HepG2 (cell line): ENCODE data around the gene STAP2. TPM values are rescaled to one million over a fixed set of nuclear protein-coding genes. Genes with fewer than 3 reads are reported as not detected.

Experiments used
- CREM ChIP-seq, 2 experiments: sonication (generic) in 1 of 2; formaldehyde crosslinking in 1 of 2; IDR thresholded peaks; 2 replicates each; pipeline versions ENCODE4 v1.4.0 to v1.6.1; 2016 to 2020; ENCODE audit warnings: antibody characterized with exemption in 1 of 2, mild to moderate bottlenecking in 1 of 2, missing genetic modification reagents in 1 of 2
- DR1 ChIP-seq: sonication (generic); formaldehyde crosslinking; IDR thresholded peaks from 2 replicates; pipeline ENCODE4 v1.8.0; 2021; ENCODE audit warnings: mild to moderate bottlenecking, missing genetic modification reagents, inconsistent platforms
- HMG20B ChIP-seq: conservative IDR thresholded peaks from 2 replicates; pipeline ENCODE4 v1.6.1; 2016; ENCODE audit warnings: missing genetic modification reagents, missing compliant biosample characterization
- KAT8 ChIP-seq: IDR thresholded peaks from 2 replicates; pipeline ENCODE4 v1.6.1; 2016; ENCODE audit warnings: missing genetic modification reagents, missing compliant biosample characterization
- NFYC ChIP-seq: IDR thresholded peaks from 2 replicates; pipeline ENCODE4 v1.6.1; 2016; ENCODE audit warnings: missing genetic modification reagents, missing compliant biosample characterization
- NPAS2 ChIP-seq: sonication (generic); formaldehyde crosslinking; IDR thresholded peaks from 2 replicates; pipeline ENCODE4 v1.8.0; 2022; ENCODE audit warnings: mild to moderate bottlenecking, missing genetic modification reagents, borderline replicate concordance
- NR2F6 ChIP-seq, 2 experiments: IDR thresholded peaks; 2 replicates each; pipeline ENCODE4 v1.6.1; 2016; ENCODE audit warnings: antibody characterized with exemption in 1 of 2, mild to moderate bottlenecking in 1 of 2
- NRL ChIP-seq: sonication (generic); formaldehyde crosslinking; IDR thresholded peaks from 2 replicates; pipeline ENCODE4 v1.5.0; 2020; ENCODE audit warnings: missing genetic modification reagents, mild to moderate bottlenecking, moderate library complexity, borderline replicate concordance
- PHF21A ChIP-seq: sonication (generic); formaldehyde crosslinking; IDR thresholded peaks from 2 replicates; pipeline ENCODE4 v1.5.0; 2020; ENCODE audit warnings: mild to moderate bottlenecking, missing genetic modification reagents
- PHF5A ChIP-seq: IDR thresholded peaks from one replicate; pipeline ENCODE4 v1.6.1; 2018; ENCODE audit warnings: low read depth, missing genetic modification reagents; ENCODE audit not compliant: unreplicated experiment
- TARDBP ChIP-seq: sonication (generic); formaldehyde crosslinking; IDR thresholded peaks from 2 replicates; pipeline ENCODE4 v1.8.0; 2022; ENCODE audit warnings: mild to moderate bottlenecking, missing genetic modification reagents
- TBL1XR1 ChIP-seq: fragments of 150-350 bp; IDR thresholded peaks from 2 replicates; pipeline ENCODE4 v1.6.1; 2014; ENCODE audit warnings: borderline replicate concordance, low read length; ENCODE audit not compliant: partially characterized antibody
- TSC22D2 ChIP-seq: sonication (generic); formaldehyde crosslinking; IDR thresholded peaks from 2 replicates; pipeline ENCODE4 v1.5.1; 2020; ENCODE audit warnings: missing genetic modification reagents, mild to moderate bottlenecking, borderline replicate concordance
- ZEB1 ChIP-seq: IDR thresholded peaks from 2 replicates; pipeline ENCODE4 v1.6.1; 2012; ENCODE audit warnings: mild to moderate bottlenecking, low read depth, inconsistent platforms; ENCODE audit not compliant: insufficient replicate concordance
- ZNF350 ChIP-seq: sonication (generic); formaldehyde crosslinking; IDR thresholded peaks from 2 replicates; pipeline ENCODE4 v1.4.0; 2020; ENCODE audit warnings: mild to moderate bottlenecking, low read depth, missing genetic modification reagents, borderline replicate concordance
- ZNF75D ChIP-seq: sonication (generic); formaldehyde crosslinking; IDR thresholded peaks from 2 replicates; pipeline ENCODE4 v1.8.1; 2023; ENCODE audit warnings: missing genetic modification reagents, mild to moderate bottlenecking, borderline replicate concordance
- ZNF788 ChIP-seq: sonication (generic); formaldehyde crosslinking; IDR thresholded peaks from 2 replicates; pipeline ENCODE4 v1.5.0; 2020; ENCODE audit warnings: mild to moderate bottlenecking, missing genetic modification reagents, borderline replicate concordance
- ZNF883 ChIP-seq: sonication (generic); formaldehyde crosslinking; IDR thresholded peaks from 2 replicates; pipeline ENCODE4 v1.5.1; 2020; ENCODE audit warnings: mild to moderate bottlenecking, missing genetic modification reagents; ENCODE audit errors: not compliant biosample characterization
- polyA plus RNA-seq, 8 experiments: library from polyadenylated mRNA; depleted of rRNA in 3 of 8; stranded (reverse) in 7 of 8; unstranded in 1 of 8; fragments of >200 nt; fragmentation: Illumina TruSeq in 4 of 8; extraction: Trizol in 4 of 8; gene quantifications; 2 replicates each; pipeline versions ENCODE4 v1.2.1 to v1.2.3, GENCODE V29; 2011 to 2016; ENCODE audit warnings: low read depth in 4 of 8, missing spikeins in 1 of 8, mixed read lengths in 1 of 8; ENCODE audit not compliant: insufficient read depth in 1 of 8
- total RNA-seq, 5 experiments: library from RNA; depleted of rRNA; stranded (reverse); fragments of >200 nt; fragmentation: Illumina TruSeq; extraction: Trizol; gene quantifications; 2 replicates each; pipeline ENCODE4 v1.2.3, GENCODE V29; 2016; ENCODE audit warnings: low read depth in 1 of 5
- TF ChIP-seq, protein P1 (sequence below): sonication (generic); formaldehyde crosslinking; IDR thresholded peaks from 2 replicates; pipeline ENCODE4 v1.4.0; 2020; ENCODE audit warnings: low read depth, missing genetic modification reagents
- TF ChIP-seq, protein P2 (sequence below): sonication (generic); formaldehyde crosslinking; conservative IDR thresholded peaks from 2 replicates; pipeline ENCODE4 v1.8.1; 2023; ENCODE audit warnings: missing genetic modification reagents
- TF ChIP-seq, protein P3 (sequence below): sonication (generic); formaldehyde crosslinking; IDR thresholded peaks from 2 replicates; pipeline ENCODE4 v1.9.0; 2021; ENCODE audit warnings: missing genetic modification reagents, borderline replicate concordance

The STAP2 gene
- total and polyA plus RNA-seq, 2 of the 13 experiments (the other 11 are each of a cell fraction or from before 2014, with no cell fraction given): 39.0 to 43.7 TPM

DNA sequence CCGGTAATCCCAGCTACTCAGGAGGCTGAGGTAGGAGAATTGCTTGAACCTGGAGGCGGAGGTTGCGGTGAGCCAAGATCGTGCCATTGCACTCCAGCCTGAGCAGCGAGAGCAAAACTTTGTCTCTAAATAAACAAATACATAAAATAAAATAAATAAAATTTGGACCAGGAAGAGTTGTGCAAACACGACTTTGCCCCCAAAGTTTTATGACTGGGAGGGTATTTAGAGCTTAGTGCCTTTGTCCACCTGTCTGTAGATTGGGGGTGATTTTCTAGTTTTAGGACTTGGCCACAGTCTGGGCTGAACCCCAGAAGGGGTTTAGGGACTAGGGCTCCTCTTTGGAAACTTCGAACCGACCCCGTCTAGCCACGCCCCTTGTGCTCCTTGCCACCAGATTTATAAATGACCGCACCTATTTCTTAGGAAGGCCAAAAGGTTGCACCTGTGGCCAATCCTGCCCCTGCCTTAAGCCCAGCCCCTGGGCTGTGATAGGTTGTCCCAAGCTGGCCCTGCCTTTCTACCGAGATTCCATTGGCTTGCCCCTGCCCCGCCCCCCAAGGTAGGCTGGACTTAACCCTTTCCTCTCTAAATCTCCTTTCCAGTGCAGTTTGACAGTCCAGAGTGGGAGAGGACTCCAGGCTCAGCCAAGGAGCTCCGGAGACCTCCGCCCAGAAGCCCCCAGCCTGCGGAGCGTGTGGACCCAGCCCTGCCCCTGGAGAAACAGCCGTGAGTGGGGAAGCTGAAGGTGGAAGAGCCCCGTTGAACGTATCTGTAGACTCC is 54.3 kb downstream of the STAP2 start (continued):
- peak; percentile 45 for TF ChIP-seq ZEB1
- TF ChIP-seq ZNF75D (CRISPR knock-in tag): no peak
- TF ChIP-seq, protein P1, sequence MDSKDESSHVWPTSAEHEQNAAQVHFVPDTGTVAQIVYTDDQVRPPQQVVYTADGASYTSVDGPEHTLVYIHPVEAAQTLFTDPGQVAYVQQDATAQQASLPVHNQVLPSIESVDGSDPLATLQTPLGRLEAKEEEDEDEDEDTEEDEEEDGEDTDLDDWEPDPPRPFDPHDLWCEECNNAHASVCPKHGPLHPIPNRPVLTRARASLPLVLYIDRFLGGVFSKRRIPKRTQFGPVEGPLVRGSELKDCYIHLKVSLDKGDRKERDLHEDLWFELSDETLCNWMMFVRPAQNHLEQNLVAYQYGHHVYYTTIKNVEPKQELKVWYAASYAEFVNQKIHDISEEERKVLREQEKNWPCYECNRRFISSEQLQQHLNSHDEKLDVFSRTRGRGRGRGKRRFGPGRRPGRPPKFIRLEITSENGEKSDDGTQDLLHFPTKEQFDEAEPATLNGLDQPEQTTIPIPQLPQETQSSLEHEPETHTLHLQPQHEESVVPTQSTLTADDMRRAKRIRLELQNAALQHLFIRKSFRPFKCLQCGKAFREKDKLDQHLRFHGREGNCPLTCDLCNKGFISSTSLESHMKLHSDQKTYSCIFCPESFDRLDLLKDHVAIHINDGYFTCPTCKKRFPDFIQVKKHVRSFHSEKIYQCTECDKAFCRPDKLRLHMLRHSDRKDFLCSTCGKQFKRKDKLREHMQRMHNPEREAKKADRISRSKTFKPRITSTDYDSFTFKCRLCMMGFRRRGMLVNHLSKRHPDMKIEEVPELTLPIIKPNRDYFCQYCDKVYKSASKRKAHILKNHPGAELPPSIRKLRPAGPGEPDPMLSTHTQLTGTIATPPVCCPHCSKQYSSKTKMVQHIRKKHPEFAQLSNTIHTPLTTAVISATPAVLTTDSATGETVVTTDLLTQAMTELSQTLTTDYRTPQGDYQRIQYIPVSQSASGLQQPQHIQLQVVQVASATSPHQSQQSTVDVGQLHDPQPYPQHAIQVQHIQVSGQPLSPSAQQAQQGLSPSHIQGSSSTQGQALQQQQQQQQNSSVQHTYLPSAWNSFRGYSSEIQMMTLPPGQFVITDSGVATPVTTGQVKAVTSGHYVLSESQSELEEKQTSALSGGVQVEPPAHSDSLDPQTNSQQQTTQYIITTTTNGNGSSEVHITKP: no peak
- no peak for TF ChIP-seq NPAS2 (CRISPR knock-in tag)
- peak; percentile 37; the same call in 1 of the 2 replicates for TF ChIP-seq TARDBP (CRISPR knock-in tag)
- peak; percentile 53 for TF ChIP-seq ZNF883
- TF ChIP-seq PHF5A (CRISPR knock-in tag): no peak
- TF ChIP-seq ZNF788 (CRISPR knock-in tag): peak; percentile 19; the same call in 1 of the 2 replicates
- TF ChIP-seq DR1 (CRISPR knock-in tag): no peak
- TF ChIP-seq TSC22D2: no peak
- no peak for TF ChIP-seq ZNF350 (CRISPR knock-in tag)
- no peak for TF ChIP-seq TBL1XR1
- no peak for TF ChIP-seq NRL (CRISPR knock-in tag)
- TF ChIP-seq, protein P2, sequence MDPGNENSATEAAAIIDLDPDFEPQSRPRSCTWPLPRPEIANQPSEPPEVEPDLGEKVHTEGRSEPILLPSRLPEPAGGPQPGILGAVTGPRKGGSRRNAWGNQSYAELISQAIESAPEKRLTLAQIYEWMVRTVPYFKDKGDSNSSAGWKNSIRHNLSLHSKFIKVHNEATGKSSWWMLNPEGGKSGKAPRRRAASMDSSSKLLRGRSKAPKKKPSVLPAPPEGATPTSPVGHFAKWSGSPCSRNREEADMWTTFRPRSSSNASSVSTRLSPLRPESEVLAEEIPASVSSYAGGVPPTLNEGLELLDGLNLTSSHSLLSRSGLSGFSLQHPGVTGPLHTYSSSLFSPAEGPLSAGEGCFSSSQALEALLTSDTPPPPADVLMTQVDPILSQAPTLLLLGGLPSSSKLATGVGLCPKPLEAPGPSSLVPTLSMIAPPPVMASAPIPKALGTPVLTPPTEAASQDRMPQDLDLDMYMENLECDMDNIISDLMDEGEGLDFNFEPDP (CRISPR knock-in tag): no peak
- TF ChIP-seq NFYC (CRISPR knock-in tag): peak; percentile 90
- 0 out of 2 replicates have a peak, but pooled peaks have one; percentile 23 for TF ChIP-seq HMG20B (CRISPR knock-in tag)
- peak; percentile 58 for TF ChIP-seq NR2F6 (IDR thresholded peaks at IDR 0.05)
- TF ChIP-seq NR2F6 (CRISPR knock-in tag; IDR thresholded peaks at IDR 0.05): no peak
- TF ChIP-seq PHF21A: peak; percentile 97
- TF ChIP-seq KAT8 (CRISPR knock-in tag): peak; percentile 53
- no peak for TF ChIP-seq CREM (IDR thresholded peaks at IDR 0.05)
- no peak for TF ChIP-seq CREM (CRISPR knock-in tag; IDR thresholded peaks at IDR 0.05)
- TF ChIP-seq, protein P3, sequence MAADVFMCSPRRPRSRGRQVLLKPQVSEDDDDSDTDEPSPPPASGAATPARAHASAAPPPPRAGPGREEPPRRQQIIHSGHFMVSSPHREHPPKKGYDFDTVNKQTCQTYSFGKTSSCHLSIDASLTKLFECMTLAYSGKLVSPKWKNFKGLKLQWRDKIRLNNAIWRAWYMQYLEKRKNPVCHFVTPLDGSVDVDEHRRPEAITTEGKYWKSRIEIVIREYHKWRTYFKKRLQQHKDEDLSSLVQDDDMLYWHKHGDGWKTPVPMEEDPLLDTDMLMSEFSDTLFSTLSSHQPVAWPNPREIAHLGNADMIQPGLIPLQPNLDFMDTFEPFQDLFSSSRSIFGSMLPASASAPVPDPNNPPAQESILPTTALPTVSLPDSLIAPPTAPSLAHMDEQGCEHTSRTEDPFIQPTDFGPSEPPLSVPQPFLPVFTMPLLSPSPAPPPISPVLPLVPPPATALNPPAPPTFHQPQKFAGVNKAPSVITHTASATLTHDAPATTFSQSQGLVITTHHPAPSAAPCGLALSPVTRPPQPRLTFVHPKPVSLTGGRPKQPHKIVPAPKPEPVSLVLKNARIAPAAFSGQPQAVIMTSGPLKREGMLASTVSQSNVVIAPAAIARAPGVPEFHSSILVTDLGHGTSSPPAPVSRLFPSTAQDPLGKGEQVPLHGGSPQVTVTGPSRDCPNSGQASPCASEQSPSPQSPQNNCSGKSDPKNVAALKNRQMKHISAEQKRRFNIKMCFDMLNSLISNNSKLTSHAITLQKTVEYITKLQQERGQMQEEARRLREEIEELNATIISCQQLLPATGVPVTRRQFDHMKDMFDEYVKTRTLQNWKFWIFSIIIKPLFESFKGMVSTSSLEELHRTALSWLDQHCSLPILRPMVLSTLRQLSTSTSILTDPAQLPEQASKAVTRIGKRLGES: no peak
